Lower leg skin (tissue), 3 donors: ENCODE results near the gene NDRG3.
"Not testable (repeated sequence)": the region's sequence is repeated elsewhere in the genome, so short reads cannot be mapped to it uniquely, and the experiment has no call there.

Source experiments
- CTCF ChIP-seq, 3 donors: fragments of 450-650 bp; IDR thresholded peaks; one replicate each; pipeline ENCODE4 v1.5.1; 2016; ENCODE audit warnings: antibody characterized with exemption in 3 of 3, mild to moderate bottlenecking in 3 of 3, moderate library complexity in 2 of 3
- POLR2A ChIP-seq, 2 donors: fragments of 450-650 bp; IDR thresholded peaks; one replicate each; pipeline ENCODE4 v1.6.1; 2016 to 2017; ENCODE audit warnings: antibody characterized with exemption in 2 of 2, mild to moderate bottlenecking in 1 of 2, moderate library complexity in 1 of 2

- not testable (repeated sequence) for TF ChIP-seq CTCF, POLR2A (IDR thresholded peaks at IDR 0.05)
These were observed 137.5 kb downstream of the NDRG3 start for GRCh38 chr20:36608388-36608728.
